MM.1S (cell line): Measurements from ENCODE around the gene GGN.

ENCODE experiments used
- EZH2 ChIP-seq: fragments of 300-600 bp; sonication (generic); optimal IDR thresholded peaks from 2 replicates; pipeline ENCODE3; 2017; ENCODE audit warnings: low read depth, mild to moderate bottlenecking, antibody characterized with exemption, low read length, mixed read lengths
- TF ChIP-seq, protein P1 (sequence below): fragments of 300-600 bp; sonication (generic); IDR thresholded peaks from 2 replicates; pipeline ENCODE4 v1.5.1; 2016; ENCODE audit warnings: antibody characterized with exemption, low read length, mixed read lengths

DNA sequence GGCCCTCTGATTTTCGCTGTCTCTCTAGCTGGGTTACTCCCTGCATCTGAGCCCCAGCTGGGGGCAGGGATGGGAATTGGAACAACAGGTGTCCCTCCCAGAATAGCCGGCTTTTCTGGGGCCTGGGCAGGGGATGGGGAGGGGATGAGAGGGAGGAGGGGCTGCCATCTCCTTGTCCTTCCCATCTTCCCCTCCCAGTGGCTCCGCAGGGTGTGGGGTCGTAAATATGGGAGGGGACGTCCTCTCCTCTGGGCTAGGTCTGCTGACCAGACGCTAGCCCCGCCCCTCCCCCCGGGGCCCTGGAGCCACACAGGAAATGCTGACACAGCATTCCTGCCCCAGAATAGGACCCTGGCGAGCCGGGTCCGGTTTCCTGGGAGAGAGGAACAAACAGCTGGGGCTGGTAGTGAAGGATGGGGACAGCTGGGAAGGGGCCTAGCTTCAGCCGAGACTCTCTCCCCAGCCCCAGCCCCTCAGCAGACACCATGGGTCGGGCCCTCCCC lies 46.8 kb upstream of the GGN start:
- TF ChIP-seq, protein P1, sequence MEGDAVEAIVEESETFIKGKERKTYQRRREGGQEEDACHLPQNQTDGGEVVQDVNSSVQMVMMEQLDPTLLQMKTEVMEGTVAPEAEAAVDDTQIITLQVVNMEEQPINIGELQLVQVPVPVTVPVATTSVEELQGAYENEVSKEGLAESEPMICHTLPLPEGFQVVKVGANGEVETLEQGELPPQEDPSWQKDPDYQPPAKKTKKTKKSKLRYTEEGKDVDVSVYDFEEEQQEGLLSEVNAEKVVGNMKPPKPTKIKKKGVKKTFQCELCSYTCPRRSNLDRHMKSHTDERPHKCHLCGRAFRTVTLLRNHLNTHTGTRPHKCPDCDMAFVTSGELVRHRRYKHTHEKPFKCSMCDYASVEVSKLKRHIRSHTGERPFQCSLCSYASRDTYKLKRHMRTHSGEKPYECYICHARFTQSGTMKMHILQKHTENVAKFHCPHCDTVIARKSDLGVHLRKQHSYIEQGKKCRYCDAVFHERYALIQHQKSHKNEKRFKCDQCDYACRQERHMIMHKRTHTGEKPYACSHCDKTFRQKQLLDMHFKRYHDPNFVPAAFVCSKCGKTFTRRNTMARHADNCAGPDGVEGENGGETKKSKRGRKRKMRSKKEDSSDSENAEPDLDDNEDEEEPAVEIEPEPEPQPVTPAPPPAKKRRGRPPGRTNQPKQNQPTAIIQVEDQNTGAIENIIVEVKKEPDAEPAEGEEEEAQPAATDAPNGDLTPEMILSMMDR: no peak
- TF ChIP-seq EZH2: no peak
